ENCODE measurements around the gene CHST3. TPM values are rescaled to one million over a fixed set of nuclear protein-coding genes. Genes with fewer than 3 reads are reported as not detected.

Gene CHST3
- total and polyA plus RNA-seq, 4 donors, result 2.2 to 13.7 (median 8.0) TPM

DNA sequence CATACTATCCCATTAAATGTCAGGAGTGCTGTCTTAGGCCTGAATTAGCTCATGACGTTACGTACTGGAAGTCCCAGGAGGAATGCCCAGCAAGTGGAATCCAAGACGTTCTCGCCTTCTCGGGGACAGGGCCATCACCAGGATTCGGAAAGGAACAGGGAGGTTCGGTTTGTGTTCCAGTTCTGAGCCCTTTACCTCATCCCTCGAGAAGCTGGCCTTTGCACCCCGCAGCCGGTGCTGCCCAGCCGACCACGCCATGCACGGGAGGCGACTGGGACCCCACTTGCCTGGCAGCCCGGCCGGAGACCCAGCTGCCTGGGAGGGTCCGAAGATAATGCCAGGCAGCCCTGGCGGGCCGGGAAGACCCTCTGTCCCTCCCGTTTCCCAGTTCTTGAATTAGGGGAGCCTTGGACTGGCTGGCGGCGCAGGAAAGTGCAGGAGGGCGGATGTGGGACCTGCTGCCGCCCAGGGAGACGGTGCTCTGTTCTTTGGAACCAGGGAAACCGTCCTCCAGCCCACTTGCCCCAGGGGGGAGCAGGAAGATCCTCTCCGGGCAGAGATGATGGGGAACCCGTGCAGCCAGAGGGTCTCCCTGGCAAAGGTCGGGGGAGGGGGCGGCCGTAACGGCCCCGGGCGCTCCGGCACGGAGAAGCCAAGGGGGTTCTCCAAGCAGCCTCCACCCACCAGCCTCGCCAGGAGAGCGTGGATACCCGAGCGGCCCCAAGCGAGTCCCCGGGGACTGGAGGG lies 671 bp upstream of the CHST3 start:
- DNase-seq (no peak), ATAC-seq (ENCODE audit: insufficient read depth, low FRiP score) (no peak)
- TF ChIP-seq, protein P1, sequence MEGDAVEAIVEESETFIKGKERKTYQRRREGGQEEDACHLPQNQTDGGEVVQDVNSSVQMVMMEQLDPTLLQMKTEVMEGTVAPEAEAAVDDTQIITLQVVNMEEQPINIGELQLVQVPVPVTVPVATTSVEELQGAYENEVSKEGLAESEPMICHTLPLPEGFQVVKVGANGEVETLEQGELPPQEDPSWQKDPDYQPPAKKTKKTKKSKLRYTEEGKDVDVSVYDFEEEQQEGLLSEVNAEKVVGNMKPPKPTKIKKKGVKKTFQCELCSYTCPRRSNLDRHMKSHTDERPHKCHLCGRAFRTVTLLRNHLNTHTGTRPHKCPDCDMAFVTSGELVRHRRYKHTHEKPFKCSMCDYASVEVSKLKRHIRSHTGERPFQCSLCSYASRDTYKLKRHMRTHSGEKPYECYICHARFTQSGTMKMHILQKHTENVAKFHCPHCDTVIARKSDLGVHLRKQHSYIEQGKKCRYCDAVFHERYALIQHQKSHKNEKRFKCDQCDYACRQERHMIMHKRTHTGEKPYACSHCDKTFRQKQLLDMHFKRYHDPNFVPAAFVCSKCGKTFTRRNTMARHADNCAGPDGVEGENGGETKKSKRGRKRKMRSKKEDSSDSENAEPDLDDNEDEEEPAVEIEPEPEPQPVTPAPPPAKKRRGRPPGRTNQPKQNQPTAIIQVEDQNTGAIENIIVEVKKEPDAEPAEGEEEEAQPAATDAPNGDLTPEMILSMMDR (IDR thresholded peaks at IDR 0.05; ENCODE audit: control extremely low read depth, extremely low read depth), result no peak
- Histone ChIP-seq H3K9me3 (ENCODE audit: control insufficient read depth in 4 of 4, insufficient read depth in 3 of 4, low read length in 3 of 4) (no peaks in the 10 kb centered on the region), H3K4me1 (ENCODE audit: control insufficient read depth in 5 of 5, insufficient read depth in 5 of 5, low read length in 5 of 5) (peaks cover 0 to 18% (median 8%) of the 10 kb centered on the region in 5 donors), H3K4me3 (peak overlapping the region; percentile 52), H3K9ac (ENCODE audit: insufficient read depth in 1 of 2, low read length in 2 of 2) (no peak overlapping the region), H3K27ac (ENCODE audit: low read depth in 1 of 2, low read length in 1 of 2) (peak overlapping the region; percentile 86 to 98), H3K27me3 (ENCODE audit: control insufficient read depth in 3 of 3, insufficient read depth in 3 of 3, low read length in 2 of 3) (no peaks in the 10 kb centered on the region), H3K36me3 (ENCODE audit: control insufficient read depth in 4 of 4, insufficient read depth in 4 of 4, low read length in 4 of 4) (no peaks in the 10 kb centered on the region)
- 33 to 36% methylated on average over 41 to 42 of the region's 42 CpGs for WGBS, 2 donors

DNA sequence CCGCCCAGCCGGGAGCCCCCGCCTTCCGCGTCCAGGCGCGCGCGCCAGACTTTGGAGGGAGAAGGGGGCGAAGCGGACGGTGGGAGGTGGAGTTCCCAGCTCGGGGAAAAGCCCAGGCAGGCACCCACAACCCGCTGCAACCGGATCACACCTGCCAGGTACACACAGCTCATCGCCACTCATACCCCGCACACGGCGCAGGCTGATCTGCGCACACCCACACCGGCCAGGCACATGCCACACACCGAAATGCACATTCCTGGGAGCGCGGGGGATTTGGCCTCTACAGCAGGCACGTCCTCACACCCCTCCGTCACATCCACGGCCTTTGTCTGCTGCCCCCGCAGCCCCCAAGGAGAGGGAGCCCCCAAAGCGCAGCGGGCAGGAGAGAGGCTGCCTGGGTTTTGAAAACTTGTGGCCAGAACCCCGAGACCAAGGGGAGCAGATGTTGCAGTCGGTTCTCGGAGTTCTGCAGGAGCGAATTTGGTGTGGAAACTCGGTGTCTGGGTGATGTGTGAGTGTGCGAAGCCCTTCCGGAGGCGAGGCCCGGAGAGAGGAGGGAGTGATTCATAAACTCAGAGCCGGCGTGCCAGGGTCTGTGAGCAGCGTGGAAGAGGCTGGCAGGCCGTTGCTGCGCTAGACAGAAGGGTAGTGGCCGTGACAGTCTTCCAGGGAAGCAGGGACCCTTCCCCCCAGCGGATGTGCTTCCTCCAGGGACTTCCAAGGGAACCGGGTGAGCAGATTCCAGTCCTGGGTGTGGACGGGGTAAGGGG lies 734 bp downstream of the CHST3 start:
- Histone ChIP-seq H3K4me1 (ENCODE audit: control insufficient read depth in 5 of 5, insufficient read depth in 5 of 5, low read length in 5 of 5) (peaks cover 0 to 19% (median 8%) of the 10 kb centered on the region in 5 donors), H3K4me3 (peak overlapping the region; percentile 52), H3K9me3 (ENCODE audit: control insufficient read depth in 4 of 4, insufficient read depth in 3 of 4, low read length in 3 of 4) (no peaks in the 10 kb centered on the region), H3K27me3 (ENCODE audit: control insufficient read depth in 3 of 3, insufficient read depth in 3 of 3, low read length in 2 of 3) (no peaks in the 10 kb centered on the region), H3K36me3 (ENCODE audit: control insufficient read depth in 4 of 4, insufficient read depth in 4 of 4, low read length in 4 of 4) (no peaks in the 10 kb centered on the region), H3K9ac (ENCODE audit: insufficient read depth in 1 of 2, low read length in 2 of 2) (peak overlapping the region; percentile 63 to 77), H3K27ac (ENCODE audit: low read depth in 1 of 2, low read length in 1 of 2) (peak overlapping the region; percentile 86 to 98)
- ATAC-seq (ENCODE audit: insufficient read depth, low FRiP score) (peak; percentile 70), DNase-seq (peak; percentile 65 to 70 (median 67))
- TF ChIP-seq, protein P1 (IDR thresholded peaks at IDR 0.05; ENCODE audit: control extremely low read depth, extremely low read depth), result no peak
- WGBS, 2 donors, result 4 to 6% methylated on average over 46 to 48 of the region's 48 CpGs

DNA sequence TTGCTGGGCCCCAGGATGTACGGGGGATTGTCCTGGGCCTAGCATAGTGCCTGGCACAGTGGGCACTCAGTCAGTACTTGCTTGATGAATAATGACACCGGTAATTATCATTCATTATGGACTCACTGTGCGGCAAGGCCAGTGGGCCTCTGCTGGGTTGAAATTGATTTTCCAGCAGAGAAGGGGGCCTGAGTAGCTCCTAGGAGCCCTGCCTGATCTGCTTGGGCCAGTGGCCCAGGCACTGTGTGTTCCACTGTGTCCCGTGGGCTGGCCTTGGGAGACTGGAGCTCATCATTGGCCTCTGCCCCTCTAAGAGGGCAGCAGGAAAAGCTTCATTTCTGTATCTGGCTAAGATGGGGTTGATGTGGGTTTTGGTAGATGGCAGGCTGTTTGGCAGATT lies 1.4 kb downstream of the CHST3 start:
- Histone ChIP-seq H3K4me1 (ENCODE audit: control insufficient read depth in 5 of 5, insufficient read depth in 5 of 5, low read length in 5 of 5) (peaks cover 4 to 25% (median 8%) of the 10 kb centered on the region in 5 donors), H3K27ac (ENCODE audit: low read depth in 1 of 2, low read length in 1 of 2) (peak overlapping the region; percentile 86 to 98), H3K27me3 (ENCODE audit: control insufficient read depth in 3 of 3, insufficient read depth in 3 of 3, low read length in 2 of 3) (no peaks in the 10 kb centered on the region), H3K9ac (ENCODE audit: insufficient read depth in 1 of 2, low read length in 2 of 2) (peak overlapping the region; percentile 63 to 77), H3K9me3 (ENCODE audit: control insufficient read depth in 4 of 4, insufficient read depth in 3 of 4, low read length in 3 of 4) (no peaks in the 10 kb centered on the region), H3K4me3 (peak overlapping the region; percentile 52), H3K36me3 (ENCODE audit: control insufficient read depth in 4 of 4, insufficient read depth in 4 of 4, low read length in 4 of 4) (no peaks in the 10 kb centered on the region)
- TF ChIP-seq, protein P1 (IDR thresholded peaks at IDR 0.05; ENCODE audit: control extremely low read depth, extremely low read depth), result no peak
- ATAC-seq (ENCODE audit: insufficient read depth, low FRiP score) (no peak), DNase-seq (no peak)
- 61 to 81% methylated on average over 4 of the region's 4 CpGs for WGBS, 2 donors

All from lung (tissue), 12 donors.